Gastrocnemius medialis (tissue), 4 donors: ENCODE data around the gene FMN2. TPM values are rescaled to one million over a fixed set of nuclear protein-coding genes. Genes with fewer than 3 reads are reported as not detected.
"Not testable (repeated sequence)": the region's sequence is repeated elsewhere in the genome, so short reads cannot be mapped to it uniquely, and the experiment has no call there.

Source experiments
- ATAC-seq, 2 donors: fragments of 150-250 bp; one replicate each; pipeline ENCODE4 v1.9.1; 2016
- DNase-seq, 2 donors: peaks; one replicate each; pipeline ENCODE4 v3.0.0-alpha.2; 2019
- H3K27ac ChIP-seq, 4 donors: fragments of 200-600 bp; sonication (generic); 1 replicate in 1 of 4; 2 replicates in 3 of 4; pipeline ENCODE4 v1.5.1; 2016 to 2018; ENCODE audit warnings: mild to moderate bottlenecking in 2 of 4, moderate library complexity in 1 of 4
- H3K27me3 ChIP-seq, 3 donors: fragments of 200-600 bp; sonication (generic) in 2 of 3; 1 replicate in 1 of 3; 2 replicates in 2 of 3; pipeline versions ENCODE4 v1.5.1 to v1.6.0; 2016 to 2019; ENCODE audit warnings: mild to moderate bottlenecking in 1 of 3, moderate library complexity in 1 of 3
- H3K36me3 ChIP-seq, 2 donors: fragments of 200-600 bp; sonication (generic) in 1 of 2; one replicate each; pipeline ENCODE4 v1.5.1; 2017 to 2018
- H3K4me1 ChIP-seq, 2 donors: fragments of 200-600 bp; sonication (generic) in 1 of 2; one replicate each; pipeline ENCODE4 v1.5.1; 2016 to 2017; ENCODE audit warnings: mild to moderate bottlenecking in 2 of 2
- H3K4me3 ChIP-seq, 4 donors: fragments of 200-600 bp; sonication (generic) in 3 of 4; 1 replicate in 1 of 4; 2 replicates in 3 of 4; pipeline ENCODE4 v1.5.1; 2016 to 2019; ENCODE audit warnings: mild to moderate bottlenecking in 2 of 4
- H3K9me3 ChIP-seq, 3 donors: fragments of 200-600 bp; sonication (generic) in 2 of 3; 1 replicate in 1 of 3; 2 replicates in 2 of 3; pipeline ENCODE4 v1.5.1; 2016 to 2019
- POLR2A ChIP-seq, 2 donors: fragments of 450-650 bp; IDR thresholded peaks; one replicate each; pipeline ENCODE4 v1.6.1; 2017; ENCODE audit warnings: antibody characterized with exemption in 2 of 2, mild to moderate bottlenecking in 2 of 2, moderate library complexity in 2 of 2
- in situ Hi-C, 4 donors: fragments of 200-750 bp; cut with MboI; loops; one replicate each; pipeline versions ENCODE4 v1.15.0 to v1.8.0; 2017; ENCODE audit warnings: low sequenced_read_pairs in 4 of 4
- intact Hi-C: fragments of 100-400 bp; cut with DNase I; formaldehyde crosslinking; loops from one replicate; pipeline ENCODE4 v1.15.1; 2023; ENCODE audit warnings: low total_unique reads
- total RNA-seq, 4 donors: library from RNA; depleted of rRNA; stranded (reverse); fragments of >200 nt; gene quantifications; one replicate each; pipeline versions ENCODE4 v1.1.0 to v1.2.3, GENCODE V29; 2016
- TF ChIP-seq, protein P1 (sequence below), 5 experiments: fragments of 450-650 bp in 3 of 5; fragments of 200-600 bp in 2 of 5; sonication (generic) in 2 of 5; IDR thresholded peaks in 4 of 5; conservative IDR thresholded peaks in 1 of 5; 1 replicate in 4 of 5; 2 replicates in 1 of 5; pipeline ENCODE4 v1.5.1; 2016 to 2019; ENCODE audit warnings: antibody characterized with exemption in 5 of 5, mild to moderate bottlenecking in 3 of 5, moderate library complexity in 3 of 5

The FMN2 gene
- total RNA-seq, 4 donors from 2014 or later: 0.51 TPM; not detected in 3

DNA sequence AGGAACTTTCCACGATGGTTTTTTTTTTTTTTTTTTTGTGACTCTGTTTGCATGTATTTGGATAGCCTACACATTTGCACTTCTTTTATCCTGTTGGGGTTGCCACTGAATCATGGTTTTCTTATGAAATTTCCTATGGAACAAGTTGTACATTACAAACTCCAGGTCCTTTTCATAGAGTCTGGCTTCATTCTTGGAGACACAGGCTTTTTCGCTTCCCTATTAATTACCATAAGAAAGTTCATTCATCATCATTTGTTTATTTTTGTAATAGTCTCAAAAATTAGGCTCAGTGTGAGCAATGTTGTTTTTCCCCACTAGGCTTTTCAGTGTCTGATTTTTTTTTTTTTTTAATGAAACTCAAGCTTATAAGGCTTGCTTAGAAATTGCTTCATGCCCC, 179.4 kb downstream of the FMN2 start:
- H3K36me3 ChIP-seq: no peaks in the 10 kb centered on the region
- H3K27me3 ChIP-seq: no peaks in the 10 kb centered on the region
- intact Hi-C loops: no loop called here
- no peak overlapping the region for H3K27ac ChIP-seq
- no peak for DNase-seq
- H3K9me3 ChIP-seq: no peaks in the 10 kb centered on the region
- in situ Hi-C loops: no loop called here
- no peak overlapping the region for H3K4me3 ChIP-seq
- no peak for TF ChIP-seq POLR2A (IDR thresholded peaks at IDR 0.05)
- TF ChIP-seq, protein P1, sequence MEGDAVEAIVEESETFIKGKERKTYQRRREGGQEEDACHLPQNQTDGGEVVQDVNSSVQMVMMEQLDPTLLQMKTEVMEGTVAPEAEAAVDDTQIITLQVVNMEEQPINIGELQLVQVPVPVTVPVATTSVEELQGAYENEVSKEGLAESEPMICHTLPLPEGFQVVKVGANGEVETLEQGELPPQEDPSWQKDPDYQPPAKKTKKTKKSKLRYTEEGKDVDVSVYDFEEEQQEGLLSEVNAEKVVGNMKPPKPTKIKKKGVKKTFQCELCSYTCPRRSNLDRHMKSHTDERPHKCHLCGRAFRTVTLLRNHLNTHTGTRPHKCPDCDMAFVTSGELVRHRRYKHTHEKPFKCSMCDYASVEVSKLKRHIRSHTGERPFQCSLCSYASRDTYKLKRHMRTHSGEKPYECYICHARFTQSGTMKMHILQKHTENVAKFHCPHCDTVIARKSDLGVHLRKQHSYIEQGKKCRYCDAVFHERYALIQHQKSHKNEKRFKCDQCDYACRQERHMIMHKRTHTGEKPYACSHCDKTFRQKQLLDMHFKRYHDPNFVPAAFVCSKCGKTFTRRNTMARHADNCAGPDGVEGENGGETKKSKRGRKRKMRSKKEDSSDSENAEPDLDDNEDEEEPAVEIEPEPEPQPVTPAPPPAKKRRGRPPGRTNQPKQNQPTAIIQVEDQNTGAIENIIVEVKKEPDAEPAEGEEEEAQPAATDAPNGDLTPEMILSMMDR (IDR thresholded peaks at IDR 0.05 in 4 of 5, conservative IDR thresholded peaks at IDR 0.05 in 1 of 5): no peak
- no peak for ATAC-seq
- no peaks in the 10 kb centered on the region for H3K4me1 ChIP-seq

- Histone ChIP-seq H3K4me3 (no peak overlapping the region), H3K9me3 (no peaks in the 10 kb centered on the region), H3K4me1 (no peaks in the 10 kb centered on the region), H3K36me3 (no peaks in the 10 kb centered on the region), H3K27ac (no peak overlapping the region), H3K27me3 (no peaks in the 10 kb centered on the region)
- DNase-seq: no peak
- intact Hi-C loops: no loop called here
- no peak for ATAC-seq
- in situ Hi-C loops: no loop called here
- TF ChIP-seq, protein P1 (IDR thresholded peaks at IDR 0.05 in 4 of 5, conservative IDR thresholded peaks at IDR 0.05 in 1 of 5): no peak
- no peak for TF ChIP-seq POLR2A (IDR thresholded peaks at IDR 0.05)
Measured at GRCh38 chr1:240274569-240274968, 182.9 kb downstream of the FMN2 start.

DNA sequence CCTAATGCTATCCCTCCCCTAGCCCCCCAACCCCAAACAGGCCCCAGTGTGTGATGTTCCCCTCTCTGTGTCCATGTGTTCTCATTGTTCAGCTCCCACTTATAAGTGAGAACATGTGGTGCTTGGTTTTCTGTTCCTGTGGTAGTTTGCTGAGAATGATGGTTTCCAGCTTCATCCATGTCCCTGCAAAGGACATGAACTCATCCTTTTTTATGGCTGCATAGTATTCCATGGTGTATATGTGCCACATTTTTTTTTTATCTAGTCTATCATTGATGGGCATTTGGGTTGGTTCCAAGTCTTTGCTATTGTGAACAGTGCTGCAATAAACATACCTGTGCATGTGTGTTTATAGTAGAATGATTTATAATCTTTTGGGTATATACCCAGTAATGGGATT, 183.5 kb downstream of the FMN2 start:
- H3K27me3 ChIP-seq, ATAC-seq, H3K4me3 ChIP-seq, H3K36me3 ChIP-seq, in situ Hi-C loops, DNase-seq, H3K27ac ChIP-seq, intact Hi-C loops, H3K4me1 ChIP-seq, H3K9me3 ChIP-seq: not testable (repeated sequence)

- ATAC-seq (no peak), DNase-seq (no peak)
- in situ Hi-C loops (no loop called here), intact Hi-C loops (no loop called here)
- Histone ChIP-seq H3K4me3 (no peak overlapping the region), H3K27me3 (no peaks in the 10 kb centered on the region), H3K4me1 (no peaks in the 10 kb centered on the region), H3K36me3 (no peaks in the 10 kb centered on the region), H3K27ac (no peak overlapping the region), H3K9me3 (no peaks in the 10 kb centered on the region)
- no peak for TF ChIP-seq POLR2A (IDR thresholded peaks at IDR 0.05)
- TF ChIP-seq, protein P1 (IDR thresholded peaks at IDR 0.05 in 4 of 5, conservative IDR thresholded peaks at IDR 0.05 in 1 of 5): no peak
Measured at GRCh38 chr1:240278082-240278481, 186.4 kb downstream of the FMN2 start.

DNA sequence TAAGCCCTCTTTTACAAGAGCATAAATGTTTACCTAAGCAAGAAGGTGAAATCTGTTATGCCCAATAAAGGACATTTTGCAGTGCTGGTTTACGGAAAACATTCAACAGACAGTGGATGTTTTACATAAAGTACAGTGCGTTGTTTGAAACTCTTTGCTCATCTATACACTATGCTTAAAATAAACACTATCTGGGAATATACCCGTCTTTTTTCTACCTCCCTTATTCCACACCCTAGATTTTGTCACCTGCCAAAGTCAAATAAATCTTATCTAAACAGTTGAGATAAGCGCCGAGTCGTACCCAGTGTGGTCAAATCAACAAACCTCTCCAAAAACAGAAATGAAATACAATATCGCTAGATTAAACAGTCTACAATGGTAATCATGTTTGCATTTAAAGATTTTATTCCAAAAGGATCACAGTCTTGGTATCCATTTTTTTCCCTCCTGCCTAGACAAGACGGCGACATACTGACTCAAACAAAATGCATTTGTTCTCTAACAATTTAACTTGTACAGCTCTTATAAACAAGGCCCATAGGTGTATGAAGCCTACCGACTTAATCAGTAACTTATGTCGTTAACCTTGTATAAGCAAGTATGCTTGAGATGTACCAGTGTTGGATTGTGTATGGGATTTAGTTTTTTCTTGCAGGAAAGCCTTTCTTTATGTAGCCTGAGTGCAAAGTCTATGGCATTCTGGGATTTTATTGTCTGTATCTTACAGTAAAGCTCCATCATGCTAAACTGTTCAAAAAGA, 189.1 kb downstream of the FMN2 start:
- in situ Hi-C loops: no loop called here
- Histone ChIP-seq H3K27ac (no peak overlapping the region), H3K4me3 (no peak overlapping the region), H3K4me1 (no peaks in the 10 kb centered on the region), H3K36me3 (no peaks in the 10 kb centered on the region), H3K27me3 (no peaks in the 10 kb centered on the region), H3K9me3 (no peaks in the 10 kb centered on the region)
- ATAC-seq (no peak), DNase-seq (no peak)
- intact Hi-C loops: no loop called here
- no peak for TF ChIP-seq POLR2A (IDR thresholded peaks at IDR 0.05)
- TF ChIP-seq, protein P1 (IDR thresholded peaks at IDR 0.05 in 4 of 5, conservative IDR thresholded peaks at IDR 0.05 in 1 of 5): no peak
